Mononuclear cell (primary cell): ENCODE results near the gene BRD7. TPM values are rescaled to one million over a fixed set of nuclear protein-coding genes. Genes with fewer than 3 reads are reported as not detected.

ENCODE experiments used
- H3K27me3 ChIP-seq: 2 replicates; pipeline ENCODE4 v1.6.0; 2011; ENCODE audit warnings: low read length, control low read depth; ENCODE audit not compliant: insufficient read depth
- H3K4me1 ChIP-seq: 2 replicates; pipeline ENCODE4 v1.5.1; 2011; ENCODE audit warnings: mild to moderate bottlenecking, low read length, control low read depth; ENCODE audit not compliant: insufficient read depth
- H3K4me3 ChIP-seq: 2 replicates; pipeline ENCODE4 v1.5.1; 2011; ENCODE audit warnings: mild to moderate bottlenecking, low read length, moderate library complexity
- H3K9me3 ChIP-seq: 2 replicates; pipeline ENCODE4 v1.5.1; 2011; ENCODE audit warnings: low read depth, mild to moderate bottlenecking, control low read depth, low read length
- total RNA-seq: library from RNA; depleted of rRNA; stranded (reverse); fragments of >200 nt; gene quantifications from one replicate; pipeline ENCODE4 v1.2.3, GENCODE V29; 2012

The BRD7 gene
- total RNA-seq, 1 donor = 55.3 TPM

DNA sequence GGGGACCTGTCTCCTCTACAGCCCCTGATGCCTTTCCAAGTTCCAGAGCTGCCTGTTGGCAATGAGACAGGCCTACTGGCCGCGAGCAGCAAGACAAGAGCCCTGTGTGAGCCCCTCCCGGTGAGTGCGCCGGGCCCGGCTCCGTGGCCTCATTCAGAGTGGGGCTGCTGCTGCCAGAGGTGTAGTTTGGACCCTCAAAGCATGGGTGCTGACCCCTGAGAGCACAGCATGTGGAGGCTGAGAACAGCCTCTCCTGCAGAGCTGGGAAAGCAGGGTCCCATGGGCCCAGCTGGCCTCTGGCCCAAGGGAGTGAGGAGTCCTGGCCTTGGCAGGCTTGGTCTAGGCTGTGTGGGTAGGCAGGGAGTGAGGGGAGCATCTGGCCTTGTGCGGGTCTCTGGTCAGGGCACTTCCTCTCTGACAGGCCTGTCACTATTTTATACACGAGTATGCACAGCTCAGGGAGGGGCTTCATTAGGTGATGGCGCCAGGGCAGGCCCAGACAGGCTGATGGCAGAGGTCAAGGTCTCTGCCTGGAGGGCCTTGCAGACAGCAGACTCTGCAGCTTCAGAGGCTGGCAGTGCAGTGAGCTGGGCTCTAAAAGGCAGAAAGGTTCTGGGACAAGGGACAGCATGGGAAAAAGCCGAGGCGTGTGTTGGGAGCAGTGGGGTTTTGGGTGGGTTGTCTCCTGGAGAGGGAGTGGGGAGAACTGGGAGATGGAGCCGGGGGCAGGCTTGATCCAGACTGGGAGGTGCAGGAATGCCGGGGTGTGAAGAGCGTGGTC, 59.1 kb downstream of the BRD7 start:
- peaks cover 20% of the 10 kb centered on the region for H3K4me1 ChIP-seq
- H3K4me3 ChIP-seq = no peak overlapping the region
- no peaks in the 10 kb centered on the region for H3K9me3 ChIP-seq
- no peaks in the 10 kb centered on the region for H3K27me3 ChIP-seq

DNA sequence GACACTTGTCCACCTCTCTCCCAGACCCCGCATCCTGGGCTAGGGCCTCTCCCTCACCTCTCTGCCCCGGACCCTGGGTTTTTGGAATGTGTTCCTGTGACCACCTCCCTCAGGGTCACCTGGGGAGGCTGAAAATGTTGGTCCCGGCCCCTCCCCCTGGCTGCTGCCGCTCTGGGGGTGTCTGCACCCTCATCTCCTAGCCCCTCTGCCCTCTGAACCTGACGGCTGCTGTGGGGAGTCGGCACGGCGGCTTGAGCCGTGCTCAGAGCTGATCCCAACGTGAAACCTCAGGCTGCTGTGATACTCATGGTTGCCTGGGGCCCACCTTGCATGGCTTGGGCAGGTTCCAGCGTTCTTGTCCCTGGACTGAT, 59.6 kb downstream of the BRD7 start:
- no peak overlapping the region for H3K4me3 ChIP-seq

DNA sequence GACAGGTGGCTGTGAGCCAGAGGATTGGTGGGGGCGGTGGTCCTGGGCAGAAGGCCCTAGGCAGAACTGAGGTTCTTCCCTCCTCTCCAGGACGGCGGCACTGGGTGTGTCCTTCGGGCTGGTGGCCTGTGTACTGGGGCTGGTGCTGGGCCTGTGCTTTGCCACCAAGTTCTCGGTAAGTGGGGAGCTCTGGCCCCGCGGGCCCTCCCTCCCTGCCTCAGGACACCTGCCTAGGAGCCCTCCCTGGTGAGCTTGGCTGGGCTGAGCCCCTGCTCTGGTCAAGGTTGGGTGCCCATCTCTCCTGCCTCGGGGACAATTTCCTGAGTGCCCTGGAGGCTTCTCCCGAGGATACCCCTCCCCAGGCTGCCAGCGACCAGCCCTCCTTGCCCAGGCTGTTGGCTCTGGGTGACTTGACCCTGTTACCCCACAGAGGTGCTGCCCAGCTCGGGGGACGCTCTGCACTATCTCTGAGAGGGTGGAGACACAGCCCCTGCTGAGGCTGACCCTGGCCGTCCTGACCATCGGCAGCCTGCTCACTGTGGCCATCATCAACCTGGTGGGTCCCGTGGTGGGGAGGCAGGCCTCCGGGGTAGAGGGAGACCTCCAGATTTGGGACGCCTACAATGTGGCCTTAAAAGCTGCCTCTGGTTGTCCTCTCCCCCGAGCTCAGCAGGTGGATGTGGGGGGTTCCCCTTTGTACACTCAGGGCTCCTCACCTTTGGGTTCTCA, 60.4 kb downstream of the BRD7 start:
- Histone ChIP-seq H3K4me3 (no peak overlapping the region), H3K4me1 (peaks cover 9% of the 10 kb centered on the region), H3K27me3 (no peaks in the 10 kb centered on the region), H3K9me3 (no peaks in the 10 kb centered on the region)

More for the DNA sequence above, 59.6 kb downstream of the BRD7 start:
- Histone ChIP-seq H3K4me1 (peaks cover 17% of the 10 kb centered on the region), H3K9me3 (no peaks in the 10 kb centered on the region), H3K27me3 (no peaks in the 10 kb centered on the region)

DNA sequence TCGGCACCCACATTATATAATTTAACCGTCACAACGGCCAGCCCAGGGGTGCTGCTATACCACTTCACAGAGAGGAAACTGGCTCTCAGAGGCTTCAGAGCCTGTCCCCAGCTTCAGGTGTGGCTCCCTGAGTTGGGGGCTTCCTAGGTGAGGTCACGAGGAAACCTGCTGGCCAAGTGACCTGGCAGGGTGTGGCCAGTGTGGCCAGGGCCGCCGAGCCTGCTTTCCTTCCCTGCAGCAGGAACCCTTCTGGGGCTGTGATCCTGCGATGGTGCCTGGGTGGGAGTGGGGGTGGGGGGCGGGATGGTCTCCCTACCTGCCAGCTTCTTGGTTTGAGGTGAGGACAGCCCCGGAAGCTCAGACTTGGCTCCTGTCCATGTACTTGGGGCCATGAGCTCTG, 62.5 kb downstream of the BRD7 start:
- Histone ChIP-seq H3K4me1 (no peaks in the 10 kb centered on the region), H3K27me3 (no peaks in the 10 kb centered on the region), H3K9me3 (no peaks in the 10 kb centered on the region), H3K4me3 (no peak overlapping the region)

DNA sequence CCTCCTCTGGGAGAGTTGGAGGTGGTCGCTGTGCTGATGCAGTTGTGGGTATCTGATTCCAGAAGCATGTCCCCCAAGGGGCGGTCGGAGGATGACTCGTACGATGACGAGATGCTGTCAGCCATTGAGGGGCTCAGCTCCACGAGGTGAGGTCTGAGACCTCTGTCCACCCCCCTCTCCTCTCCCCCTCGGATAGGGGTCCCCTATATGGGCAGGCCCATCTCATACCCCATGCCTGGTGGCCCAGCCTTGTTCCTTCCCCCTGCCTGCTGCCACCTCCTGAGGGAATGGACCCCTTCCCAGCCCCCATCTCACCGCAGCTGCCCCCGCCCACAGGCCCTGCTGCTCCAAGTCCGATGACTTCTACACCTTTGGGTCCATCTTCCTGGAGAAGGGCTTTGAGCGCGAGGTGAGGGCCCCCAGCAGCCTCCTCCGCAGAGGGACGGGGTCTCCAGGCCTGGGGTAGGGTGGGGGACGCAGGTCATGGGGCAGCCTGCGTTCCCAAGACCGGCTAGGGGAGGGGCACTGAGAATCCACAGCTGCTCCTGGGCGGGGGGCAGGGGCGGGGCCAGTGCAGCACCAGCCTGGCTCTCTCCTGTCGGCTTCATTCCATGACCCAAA, 63.2 kb downstream of the BRD7 start:
- no peak overlapping the region for H3K4me3 ChIP-seq

DNA sequence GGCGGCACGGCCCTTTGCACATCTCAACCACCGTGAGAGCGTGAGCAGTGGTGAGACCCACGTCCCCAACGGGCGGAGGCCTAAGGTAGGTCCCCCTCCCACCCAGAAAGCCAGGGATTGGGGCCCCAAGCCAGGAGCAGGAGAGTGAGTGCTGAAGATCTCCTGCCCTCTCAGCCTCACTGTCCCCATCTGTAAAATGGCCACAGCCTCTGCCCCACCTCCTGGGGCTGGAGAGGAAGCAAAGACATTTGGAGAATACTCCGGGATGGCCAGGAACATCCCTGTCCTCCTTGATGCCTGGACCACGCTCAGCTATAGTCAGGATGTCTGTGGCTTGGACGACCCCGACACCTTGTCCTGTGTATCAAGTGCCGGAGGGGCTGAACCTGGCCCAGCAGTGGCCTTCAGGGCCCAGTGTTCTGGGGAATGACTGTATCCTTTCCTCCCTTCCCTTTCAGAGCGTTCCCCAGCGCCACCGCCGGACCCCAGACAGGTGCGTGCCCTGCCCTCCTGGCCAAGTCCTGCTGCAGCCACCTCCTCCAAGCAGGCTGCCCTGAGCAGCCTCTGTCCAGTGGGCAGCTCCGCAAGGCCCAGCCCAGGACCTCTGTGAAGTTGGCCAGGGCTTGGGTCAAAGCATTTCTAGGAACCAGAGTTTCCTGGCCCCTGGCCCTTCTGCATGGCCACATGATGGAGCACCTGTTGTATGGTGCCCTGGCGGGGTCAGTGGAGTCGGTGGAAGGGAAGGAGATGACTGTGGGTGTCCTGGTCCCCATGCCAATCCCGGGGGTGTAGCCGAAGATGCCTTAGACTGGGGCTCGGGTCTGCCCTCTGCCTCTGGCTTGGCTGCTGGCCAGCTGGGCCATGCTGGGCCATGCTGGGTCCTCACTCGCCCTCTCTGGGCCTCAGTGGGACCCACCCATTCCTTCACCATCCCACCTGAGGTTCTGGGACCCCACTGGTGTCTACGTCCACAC, 64.0 kb downstream of the BRD7 start:
- Histone ChIP-seq H3K9me3 (no peaks in the 10 kb centered on the region), H3K27me3 (no peaks in the 10 kb centered on the region), H3K4me3 (no peak overlapping the region), H3K4me1 (no peaks in the 10 kb centered on the region)

More for the DNA sequence above, 63.2 kb downstream of the BRD7 start:
- Histone ChIP-seq H3K9me3 (no peaks in the 10 kb centered on the region), H3K4me1 (no peaks in the 10 kb centered on the region), H3K27me3 (no peaks in the 10 kb centered on the region)

DNA sequence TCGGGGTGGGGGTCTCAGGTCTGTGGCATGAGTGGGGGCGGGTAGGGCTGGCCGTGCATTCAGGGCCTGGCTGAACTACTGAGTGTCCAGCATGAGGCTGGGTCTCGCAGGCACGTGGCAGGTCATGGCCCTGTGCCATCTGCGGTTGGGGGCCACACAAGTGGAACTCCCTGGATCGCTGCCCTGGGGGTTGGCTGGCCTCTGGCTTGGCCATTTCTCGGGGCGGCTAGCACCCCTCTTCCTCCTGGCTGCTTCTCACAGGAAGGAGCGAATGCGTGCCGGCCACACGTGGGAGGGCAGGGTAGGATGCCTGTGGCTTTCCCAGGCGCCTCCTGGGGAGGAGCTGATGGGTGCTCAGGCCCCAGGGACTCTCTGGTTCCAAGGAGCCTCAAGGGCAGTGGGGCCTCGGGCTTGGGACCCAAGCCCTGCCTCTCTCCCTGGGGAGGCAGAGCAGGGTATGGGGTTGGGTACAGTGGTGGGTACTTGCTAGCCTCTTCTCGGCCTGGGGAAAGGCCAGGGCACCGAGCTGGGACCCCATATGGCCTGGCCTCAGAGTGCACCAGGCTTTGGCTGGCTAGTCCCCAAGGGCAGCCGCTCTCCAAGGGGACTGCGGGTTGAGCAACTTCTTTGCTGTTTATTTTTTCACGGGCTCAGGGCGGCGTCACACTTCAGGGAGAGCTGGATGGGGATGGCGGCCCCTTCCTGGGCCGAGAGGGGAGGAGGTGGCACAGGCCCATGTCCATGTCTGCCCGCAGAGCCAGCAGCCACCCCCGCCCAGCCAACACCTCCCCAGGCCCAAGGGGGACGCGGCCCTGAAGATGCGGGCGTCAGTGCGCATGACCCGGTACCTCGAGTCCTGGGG, 65.0 kb downstream of the BRD7 start:
- Histone ChIP-seq H3K4me3 (no peak overlapping the region), H3K9me3 (no peaks in the 10 kb centered on the region), H3K4me1 (no peaks in the 10 kb centered on the region), H3K27me3 (no peaks in the 10 kb centered on the region)

DNA sequence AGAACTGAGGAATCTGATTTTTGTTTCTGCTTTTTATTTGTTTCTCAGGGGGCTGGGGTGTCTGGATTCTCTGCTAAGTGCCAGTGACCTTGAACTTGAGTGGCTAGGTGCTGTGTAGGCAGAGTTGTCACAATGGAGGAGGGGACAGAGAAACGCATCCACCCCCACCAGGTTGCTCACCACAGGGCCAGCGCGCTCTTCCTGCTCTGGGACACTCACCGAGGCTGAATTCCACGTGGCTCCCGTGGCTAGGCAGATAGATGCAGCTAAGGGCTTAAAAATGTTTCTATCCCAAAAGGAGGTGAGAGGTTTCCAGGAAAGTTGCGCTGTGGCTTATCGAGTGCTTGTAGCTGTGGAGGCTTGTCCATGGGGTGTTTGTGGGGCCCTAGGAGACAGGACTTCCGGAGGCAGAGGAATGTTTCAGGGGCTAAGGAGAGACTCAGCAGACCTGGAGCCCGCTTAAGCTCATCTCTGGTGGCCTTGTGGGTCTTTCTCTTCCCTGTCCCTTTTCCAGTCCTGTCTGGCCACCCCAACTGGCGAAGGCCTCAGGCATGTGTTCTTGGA, 65.7 kb downstream of the BRD7 start:
- Histone ChIP-seq H3K4me3 (no peak overlapping the region), H3K27me3 (no peaks in the 10 kb centered on the region), H3K4me1 (no peaks in the 10 kb centered on the region), H3K9me3 (no peaks in the 10 kb centered on the region)

DNA sequence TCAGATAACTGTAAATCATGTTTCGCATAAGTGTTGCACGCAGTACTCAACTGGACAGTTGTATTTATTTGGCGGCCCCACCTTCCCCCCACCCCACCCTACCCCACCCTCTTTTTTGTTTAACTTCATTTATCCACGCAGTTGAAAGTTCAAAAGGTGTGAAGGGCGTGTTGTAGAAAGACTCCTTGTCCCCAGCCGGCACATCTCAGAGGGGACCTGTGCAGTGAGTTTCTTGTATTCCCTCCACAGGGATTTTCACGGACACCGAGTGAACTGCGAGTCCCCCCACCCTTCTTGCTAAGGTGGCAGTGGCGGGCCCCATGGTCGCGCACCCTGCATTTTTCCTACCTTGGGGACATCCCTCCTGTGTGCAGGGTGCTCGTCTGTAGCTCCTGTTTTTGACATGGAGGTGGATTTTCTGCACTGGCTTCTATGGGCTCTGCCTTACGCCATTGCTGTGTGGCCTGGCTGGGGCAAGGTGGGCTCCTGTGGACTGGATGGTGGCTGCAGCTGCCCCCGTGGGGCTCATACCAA, 66.2 kb downstream of the BRD7 start:
- H3K9me3 ChIP-seq = no peaks in the 10 kb centered on the region
- no peaks in the 10 kb centered on the region for H3K27me3 ChIP-seq
- no peak overlapping the region for H3K4me3 ChIP-seq
- no peaks in the 10 kb centered on the region for H3K4me1 ChIP-seq

DNA sequence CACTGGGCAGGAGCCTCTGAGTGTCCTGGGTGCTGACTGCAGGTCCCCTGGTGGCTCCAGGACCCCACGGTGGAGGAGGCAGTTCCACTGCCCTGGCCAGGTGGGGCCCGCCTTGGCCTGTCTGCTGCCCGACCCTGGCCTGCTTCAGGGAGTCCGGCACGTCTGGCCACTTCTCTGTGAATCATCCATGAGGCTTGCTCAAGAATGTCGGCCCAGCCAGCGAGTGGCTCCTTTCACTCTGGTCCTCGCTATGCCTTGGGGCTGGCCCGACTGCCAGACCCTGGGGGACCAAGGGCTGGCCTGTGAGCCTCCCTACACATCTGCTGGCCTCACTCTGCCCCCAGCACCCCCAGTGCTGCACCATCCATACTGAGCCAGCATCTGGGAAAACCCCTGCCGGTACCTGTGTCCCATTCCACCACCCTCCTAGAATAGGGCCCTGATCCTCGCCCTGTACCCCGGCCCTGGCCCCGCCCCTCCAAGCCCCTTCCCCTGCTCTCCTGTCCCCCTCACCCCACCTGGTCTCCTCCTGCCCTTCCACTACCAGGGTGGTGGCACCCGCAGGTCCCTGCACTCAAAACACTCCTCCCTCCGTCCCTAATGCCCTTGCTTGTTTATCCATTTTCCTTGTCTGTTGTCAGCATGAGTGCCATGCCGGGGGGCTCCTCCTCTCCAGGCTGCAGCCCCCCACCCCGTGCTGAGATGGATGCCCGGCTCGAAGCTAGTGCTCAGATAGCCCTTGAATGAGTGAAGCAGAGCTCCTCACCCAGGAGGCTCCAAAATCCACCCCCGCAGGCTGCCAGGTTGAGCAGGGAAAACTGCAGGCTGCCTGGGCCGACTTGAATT, 66.9 kb downstream of the BRD7 start:
- H3K4me1 ChIP-seq = no peaks in the 10 kb centered on the region

DNA sequence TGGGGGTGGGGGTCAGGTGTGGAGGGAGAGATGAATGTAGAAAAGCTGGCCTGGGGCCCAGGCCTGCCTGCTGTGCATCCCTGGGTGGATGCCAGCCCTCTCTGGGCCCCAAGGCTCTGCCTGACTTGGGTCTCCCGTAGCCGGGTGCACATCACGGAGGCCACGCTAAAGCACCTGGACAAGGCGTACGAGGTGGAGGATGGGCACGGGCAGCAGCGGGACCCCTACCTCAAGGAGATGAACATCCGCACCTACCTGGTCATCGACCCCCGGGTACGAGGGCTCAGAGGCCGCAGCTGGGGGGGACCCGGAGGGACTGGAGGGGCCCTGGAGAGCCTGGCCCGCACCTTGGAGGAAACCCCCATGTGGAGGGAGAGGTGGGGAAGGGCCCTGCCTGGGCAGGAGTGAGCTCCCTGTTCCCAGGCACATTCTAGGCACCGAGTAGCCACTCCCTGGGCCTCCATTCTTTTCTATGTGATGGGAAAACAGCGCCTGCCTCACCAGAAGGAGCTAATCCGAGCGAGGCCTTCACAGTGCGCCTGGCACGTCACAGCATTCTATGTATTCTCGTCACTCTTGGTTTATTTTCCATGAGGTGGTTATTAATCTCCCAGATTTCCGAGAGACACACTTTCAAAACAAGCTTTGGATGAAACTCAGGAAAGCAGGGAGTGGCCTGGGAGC, 67.7 kb downstream of the BRD7 start:
- H3K4me1 ChIP-seq = no peaks in the 10 kb centered on the region
- no peaks in the 10 kb centered on the region for H3K27me3 ChIP-seq
- no peaks in the 10 kb centered on the region for H3K9me3 ChIP-seq
- H3K4me3 ChIP-seq = no peak overlapping the region

More for the DNA sequence above, 66.9 kb downstream of the BRD7 start:
- H3K9me3 ChIP-seq = no peaks in the 10 kb centered on the region
- H3K27me3 ChIP-seq = no peaks in the 10 kb centered on the region
- no peak overlapping the region for H3K4me3 ChIP-seq

DNA sequence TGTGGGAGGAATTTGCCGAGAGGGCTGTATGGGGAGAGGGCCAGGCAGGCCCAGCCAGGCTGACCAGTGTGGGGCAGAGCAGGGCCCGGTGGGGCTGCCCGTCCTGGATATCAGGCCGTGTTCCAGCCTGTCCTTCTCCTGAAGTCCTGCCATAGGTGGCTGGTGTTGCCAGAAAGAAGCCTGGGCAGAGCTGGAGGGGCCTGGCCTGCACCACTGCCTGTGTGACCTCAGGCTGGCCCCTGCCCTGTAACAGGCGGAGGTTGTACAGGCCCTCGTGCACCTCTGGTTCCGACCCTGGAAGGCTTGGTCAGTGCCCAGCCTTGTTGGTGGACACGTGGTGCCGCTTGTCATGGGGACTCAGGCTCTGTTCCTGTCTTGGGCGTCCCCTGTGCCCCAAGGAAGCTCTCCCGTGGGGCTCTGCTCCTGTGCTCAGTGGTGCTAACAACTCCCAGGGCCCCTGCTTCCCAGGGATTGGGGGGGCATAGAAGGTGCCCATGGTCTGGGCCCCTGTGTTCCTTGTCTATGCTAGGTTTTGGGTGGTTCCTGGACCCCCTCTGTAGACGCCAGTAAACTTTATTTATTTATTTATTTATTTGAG, 69.2 kb downstream of the BRD7 start:
- Histone ChIP-seq H3K4me3 (no peak overlapping the region), H3K9me3 (no peaks in the 10 kb centered on the region), H3K27me3 (no peaks in the 10 kb centered on the region), H3K4me1 (no peaks in the 10 kb centered on the region)
